Mammary epithelial cell (primary cell): Measurements from ENCODE around the gene CRTAP.

Experiments
- EZH2 ChIP-seq: IDR thresholded peaks from 2 replicates; pipeline ENCODE4 v1.6.1; 2012; ENCODE audit warnings: low read length, inconsistent platforms, borderline replicate concordance
- TF ChIP-seq, protein P1 (sequence below), 2 donors: IDR thresholded peaks in 1 of 2; conservative IDR thresholded peaks in 1 of 2; 2 replicates each; pipeline ENCODE4 v1.5.1; 2011 to 2012; ENCODE audit warnings: inconsistent platforms in 2 of 2, low read length in 2 of 2, mild to moderate bottlenecking in 2 of 2, control low read depth in 1 of 2, low read depth in 1 of 2; ENCODE audit not compliant: insufficient read depth in 1 of 2; ENCODE audit errors: extremely low read depth in 1 of 2

DNA sequence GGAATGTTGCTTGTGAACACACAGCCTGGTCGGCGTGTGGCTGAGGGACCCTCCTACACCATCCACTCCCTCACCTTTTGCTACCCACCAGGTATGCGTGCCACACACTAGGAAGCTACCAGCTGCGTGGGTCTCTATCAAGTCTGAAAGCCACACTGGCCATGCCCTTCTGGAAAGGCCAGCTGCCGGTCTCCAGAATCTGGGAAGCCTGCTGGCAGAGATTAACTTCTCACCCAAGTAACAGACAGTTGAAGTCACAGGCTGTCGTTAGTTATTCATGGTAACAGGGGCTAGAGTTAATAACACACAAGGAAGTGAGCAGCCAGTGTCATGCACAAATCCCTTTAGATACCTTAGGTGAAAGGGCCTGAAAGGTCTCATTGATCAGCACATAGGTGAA lies 56.7 kb downstream of the CRTAP start:
- TF ChIP-seq, protein P1, sequence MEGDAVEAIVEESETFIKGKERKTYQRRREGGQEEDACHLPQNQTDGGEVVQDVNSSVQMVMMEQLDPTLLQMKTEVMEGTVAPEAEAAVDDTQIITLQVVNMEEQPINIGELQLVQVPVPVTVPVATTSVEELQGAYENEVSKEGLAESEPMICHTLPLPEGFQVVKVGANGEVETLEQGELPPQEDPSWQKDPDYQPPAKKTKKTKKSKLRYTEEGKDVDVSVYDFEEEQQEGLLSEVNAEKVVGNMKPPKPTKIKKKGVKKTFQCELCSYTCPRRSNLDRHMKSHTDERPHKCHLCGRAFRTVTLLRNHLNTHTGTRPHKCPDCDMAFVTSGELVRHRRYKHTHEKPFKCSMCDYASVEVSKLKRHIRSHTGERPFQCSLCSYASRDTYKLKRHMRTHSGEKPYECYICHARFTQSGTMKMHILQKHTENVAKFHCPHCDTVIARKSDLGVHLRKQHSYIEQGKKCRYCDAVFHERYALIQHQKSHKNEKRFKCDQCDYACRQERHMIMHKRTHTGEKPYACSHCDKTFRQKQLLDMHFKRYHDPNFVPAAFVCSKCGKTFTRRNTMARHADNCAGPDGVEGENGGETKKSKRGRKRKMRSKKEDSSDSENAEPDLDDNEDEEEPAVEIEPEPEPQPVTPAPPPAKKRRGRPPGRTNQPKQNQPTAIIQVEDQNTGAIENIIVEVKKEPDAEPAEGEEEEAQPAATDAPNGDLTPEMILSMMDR (conservative IDR thresholded peaks at IDR 0.05 in 1 of 2, IDR thresholded peaks at IDR 0.05 in 1 of 2; ENCODE audit: extremely low read depth in 1 of 2, insufficient read depth in 1 of 2, low read depth in 1 of 2, low read length in 2 of 2) = no peak
- no peak for TF ChIP-seq EZH2
